ENCODE data around the gene SNRNP27. TPM values are rescaled to one million over a fixed set of nuclear protein-coding genes. Genes with fewer than 3 reads are reported as not detected.
A peak's percentile ranks its signal among the peaks of the same experiment; 100 is the strongest.
"Not testable (repeated sequence)": the region's sequence is repeated elsewhere in the genome, so short reads cannot be mapped to it uniquely, and the experiment has no call there.

SNRNP27 gene
- total RNA-seq, result 13.8 TPM

- DNase-seq (ENCODE audit: low spot score) (peak; percentile 82), ATAC-seq (peak; percentile 94)
Measured at GRCh38 chr2:69893684-69894551, at the start of gene SNRNP27. TSS of gene SNRNP27 (plus strand) at chr2:69893956. CDS start at chr2:69893985, 29 bp downstream.

- no peak for DNase-seq (ENCODE audit: low spot score)
- no peak for ATAC-seq
Measured at GRCh38 chr2:69843993-69844392, 49.8 kb upstream of the SNRNP27 start.

- ATAC-seq, result no peak
Measured at GRCh38 chr2:69844560-69844959, 49.2 kb upstream of the SNRNP27 start.

GRCh38 chr2:69846182-69847067 is 47.3 kb upstream of the SNRNP27 start:
- DNase-seq (ENCODE audit: low spot score), result no peak
- ATAC-seq, result no peak

More at GRCh38 chr2:69844560-69844959, 49.2 kb upstream of the SNRNP27 start:
- no peak for DNase-seq (ENCODE audit: low spot score)

GRCh38 chr2:69847068-69847828 is 46.5 kb upstream of the SNRNP27 start:
- ATAC-seq, result no peak

GRCh38 chr2:69848186-69848790 is 45.5 kb upstream of the SNRNP27 start:
- ATAC-seq, result no peak
- no peak for DNase-seq (ENCODE audit: low spot score)

More at GRCh38 chr2:69847068-69847828, 46.5 kb upstream of the SNRNP27 start:
- DNase-seq (ENCODE audit: low spot score), result no peak

GRCh38 chr2:69858261-69858660 is 35.5 kb upstream of the SNRNP27 start:
- DNase-seq (ENCODE audit: low spot score), result no peak
- no peak for ATAC-seq

GRCh38 chr2:69863298-69863697 is 30.5 kb upstream of the SNRNP27 start:
- DNase-seq (ENCODE audit: low spot score) (no peak), ATAC-seq (no peak)

GRCh38 chr2:69888451-69888850 is 5.3 kb upstream of the SNRNP27 start:
- ATAC-seq, result no peak
- no peak for DNase-seq (ENCODE audit: low spot score)

- DNase-seq (ENCODE audit: low spot score) (no peak), ATAC-seq (no peak)
Measured at GRCh38 chr2:69889302-69889701, 4.5 kb upstream of the SNRNP27 start.

- ATAC-seq, result no peak
- no peak for DNase-seq (ENCODE audit: low spot score)
Measured at GRCh38 chr2:69890881-69891280, 2.9 kb upstream of the SNRNP27 start.

GRCh38 chr2:69892838-69893424 is 825 bp upstream of the SNRNP27 start:
- not testable (repeated sequence) for DNase-seq (ENCODE audit: low spot score); ATAC-seq

- DNase-seq (ENCODE audit: low spot score); ATAC-seq: not testable (repeated sequence)
Measured at GRCh38 chr2:69894737-69895136, 981 bp downstream of the SNRNP27 start.

GRCh38 chr2:69902213-69902922 is 8.6 kb downstream of the SNRNP27 start:
- ATAC-seq (peak; percentile 14), DNase-seq (ENCODE audit: low spot score) (no peak)

GRCh38 chr2:69907216-69907615 is 13.5 kb downstream of the SNRNP27 start:
- DNase-seq (ENCODE audit: low spot score) (no peak), ATAC-seq (no peak)

GRCh38 chr2:69911985-69912563 is 18.3 kb downstream of the SNRNP27 start:
- ATAC-seq (no peak), DNase-seq (ENCODE audit: low spot score) (no peak)

- DNase-seq (ENCODE audit: low spot score) (peak; percentile 100), ATAC-seq (peak; percentile 85)
Measured at GRCh38 chr2:69914164-69914949, 20.6 kb downstream of the SNRNP27 start.
